ENCODE measurements around the gene WDR48.

Gene WDR48

GRCh38 chr3:39140341-39140971, 88.6 kb downstream of the WDR48 start:
- DNase-seq (ENCODE audit: low read depth) = no peak

- no peak for DNase-seq (ENCODE audit: low read depth)
Observed at GRCh38 chr3:39141171-39141995, 89.6 kb downstream of the WDR48 start.

DNA sequence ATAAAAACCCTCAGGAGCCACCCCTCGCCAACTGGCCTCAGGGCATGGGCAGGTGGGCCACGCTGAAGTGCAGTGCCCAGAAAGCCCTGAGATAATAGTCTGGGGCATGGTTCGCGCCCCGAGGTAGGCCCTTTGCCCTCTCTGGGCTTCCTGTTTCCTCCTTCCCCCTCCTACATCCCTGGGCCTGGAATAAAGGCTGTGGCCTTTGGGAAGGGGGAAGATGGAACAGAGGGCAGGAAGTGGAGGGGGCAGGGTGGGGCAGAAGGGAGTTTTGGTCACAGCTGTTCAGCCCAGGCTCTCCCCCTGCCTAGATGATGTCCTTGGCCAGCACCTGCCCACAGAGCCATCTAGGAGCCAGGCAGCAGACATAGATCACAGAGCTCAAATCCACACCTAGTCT, 90.3 kb downstream of the WDR48 start:
- no peak for DNase-seq (ENCODE audit: low read depth)

DNA sequence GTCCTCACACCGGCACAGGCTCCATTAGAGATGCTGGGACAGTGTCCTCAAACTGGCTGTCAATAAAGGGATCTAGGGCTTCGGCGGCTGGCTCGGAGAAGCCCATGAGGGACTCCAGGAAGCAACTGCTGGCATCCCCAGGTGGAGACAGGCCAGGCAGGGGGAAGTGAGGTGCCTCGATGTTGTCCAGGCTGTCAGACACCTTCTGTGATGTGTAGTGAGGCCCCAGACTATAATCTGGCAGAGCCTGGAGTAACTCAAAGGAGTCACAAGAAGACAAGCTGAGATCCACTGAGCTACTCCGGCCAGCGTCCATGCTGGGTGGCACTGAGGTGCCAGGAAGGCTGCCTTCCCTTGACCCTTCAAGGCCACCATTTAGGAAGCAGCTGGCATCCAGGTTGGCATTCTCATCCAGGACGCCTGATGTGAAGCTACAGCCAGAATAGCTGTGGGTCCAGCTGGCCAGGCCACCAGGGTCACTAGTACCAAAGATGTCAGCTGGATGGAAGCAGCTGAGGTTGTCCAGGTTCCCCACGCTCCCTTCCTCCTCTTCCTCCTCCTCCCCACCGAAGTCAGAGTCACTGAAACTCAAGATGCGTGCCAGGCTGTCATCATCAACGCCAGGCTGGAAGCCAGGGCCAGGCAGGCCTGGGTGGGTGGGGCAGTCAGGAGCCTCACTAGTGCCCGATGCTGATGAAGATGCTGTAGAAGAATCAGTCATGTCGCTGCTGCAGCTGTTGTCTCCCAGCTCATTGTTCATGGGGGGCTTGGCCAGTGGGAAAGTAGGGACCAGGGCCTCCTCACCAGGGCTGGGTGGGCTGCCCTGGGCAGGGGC, 91.5 kb downstream of the WDR48 start:
- no peak for DNase-seq (ENCODE audit: low read depth)

DNA sequence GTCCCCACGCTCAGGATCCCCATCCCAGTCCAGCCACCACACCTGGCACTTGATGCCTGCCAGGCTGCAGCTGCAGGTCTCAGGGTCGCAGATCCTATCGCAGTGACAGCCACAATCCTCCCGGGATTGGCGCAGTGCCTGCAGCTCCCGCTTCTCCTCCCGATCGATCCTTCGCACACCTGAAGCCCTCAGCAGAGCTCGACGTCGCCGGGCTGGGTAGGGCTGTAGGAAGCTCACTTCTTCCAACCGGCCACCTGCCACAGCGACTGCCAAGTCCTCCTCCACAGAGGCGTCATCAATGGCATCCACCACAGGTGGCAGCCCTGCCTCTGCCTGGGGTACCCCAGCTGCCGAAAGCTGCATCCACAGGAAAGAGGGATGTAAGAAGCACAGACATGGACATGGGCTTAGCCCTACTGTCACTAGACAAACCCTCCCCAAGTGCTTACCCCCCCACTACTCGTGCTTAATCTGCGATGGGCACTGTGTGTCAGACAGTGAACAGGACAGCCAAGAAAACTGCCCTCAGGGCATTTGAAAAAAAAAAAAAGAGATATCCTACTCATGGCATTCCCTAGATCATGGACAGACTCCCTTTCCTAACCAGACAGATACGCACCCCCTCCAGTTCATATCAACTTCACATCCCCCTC, 92.4 kb downstream of the WDR48 start:
- no peak for DNase-seq (ENCODE audit: low read depth)

DNA sequence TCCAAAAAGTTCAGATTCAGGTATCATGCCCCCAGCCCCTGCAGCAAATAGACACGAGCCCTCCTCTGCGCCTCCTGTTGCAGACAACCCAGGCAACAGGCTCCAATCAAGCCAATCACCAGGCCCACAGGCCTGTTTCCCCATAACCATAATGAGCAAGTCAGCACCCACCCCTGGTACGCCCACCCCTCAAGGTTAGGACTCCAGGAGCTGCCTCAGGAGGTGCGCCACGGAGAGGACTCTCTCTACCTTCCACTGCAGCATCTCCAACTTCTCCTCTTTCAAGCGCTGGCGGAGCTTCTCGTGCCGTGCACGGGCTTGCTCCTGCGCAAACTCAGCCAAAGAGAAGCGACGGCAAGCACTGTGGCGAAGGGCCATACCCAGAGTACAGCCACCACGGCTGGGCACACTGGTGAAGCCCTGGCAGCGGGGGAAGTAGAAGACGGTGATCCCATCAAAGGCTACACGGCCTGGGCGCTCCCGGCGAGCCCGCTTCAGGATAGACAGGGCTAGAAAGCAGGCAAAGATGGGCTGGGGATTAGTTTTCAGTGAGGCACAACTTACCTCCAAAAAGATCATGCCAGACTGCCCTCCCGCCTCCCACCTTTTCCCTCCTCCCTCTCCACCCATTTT, 93.0 kb downstream of the WDR48 start:
- DNase-seq (ENCODE audit: low read depth) = no peak

DNA sequence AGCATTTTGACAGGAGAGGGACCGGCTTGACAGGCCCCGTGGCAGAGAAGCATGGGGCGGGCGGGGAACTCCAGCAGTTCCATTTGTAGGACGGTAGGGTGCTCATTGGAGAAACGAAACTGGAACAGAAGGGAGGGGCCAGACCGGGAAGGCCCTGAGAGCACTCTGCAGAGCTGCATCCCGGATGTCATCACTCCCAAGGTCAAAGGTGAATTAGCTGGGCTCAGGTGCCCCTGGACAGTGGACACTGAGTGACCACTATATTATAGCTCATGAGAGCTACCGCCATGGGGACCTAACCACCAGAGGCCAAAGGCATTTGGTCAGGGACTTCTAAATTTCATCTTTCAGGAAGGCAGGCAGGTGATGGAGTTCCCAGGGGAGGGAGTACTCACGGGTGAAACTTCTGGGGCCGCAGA, 94.3 kb downstream of the WDR48 start:
- DNase-seq (ENCODE audit: low read depth) = no peak
